Right lobe of liver (tissue), 4 donors: ENCODE measurements around the gene HIF1A.
"Not testable (repeated sequence)": the region's sequence is repeated elsewhere in the genome, so short reads cannot be mapped to it uniquely, and the experiment has no call there.

Experiments
- CTCF ChIP-seq, 4 donors: fragments of 200-600 bp in 3 of 4; fragments of 450-650 bp in 1 of 4; IDR thresholded peaks; one replicate each; pipeline versions ENCODE4 v1.5.1 to v1.8.0; 2016 to 2022; ENCODE audit warnings: antibody characterized with exemption in 4 of 4, mild to moderate bottlenecking in 2 of 4
- POLR2A ChIP-seq: fragments of 450-650 bp; IDR thresholded peaks from one replicate; pipeline ENCODE4 v1.6.1; 2017; ENCODE audit warnings: antibody characterized with exemption, mild to moderate bottlenecking
- donor health status: DM: no; HTN: no; CAD: no.
- donor health status: DM: no; HTN: no; CAD: no.
- donor health status: DM: no; HTN: yes; CAD: no.

DNA sequence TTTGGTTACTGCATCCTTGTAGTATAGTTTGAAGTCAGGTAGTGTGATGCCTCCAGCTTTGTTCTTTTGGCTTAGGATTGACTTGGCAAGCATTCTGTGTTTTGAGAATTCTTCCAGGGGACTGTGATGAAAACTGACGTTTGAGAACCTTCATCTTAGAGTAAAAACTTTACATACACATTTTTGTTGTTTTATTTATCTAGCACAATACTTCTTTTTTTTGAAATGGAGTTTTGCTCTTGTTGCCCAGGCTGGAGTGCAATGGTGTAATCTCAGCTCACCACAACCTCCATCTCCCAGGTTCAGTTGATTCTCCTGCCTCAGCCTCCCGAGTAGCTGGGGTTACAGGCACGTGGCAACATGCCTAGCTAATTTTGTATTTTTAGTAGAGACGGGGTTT is 13.4 kb downstream of the HIF1A start:
- not testable (repeated sequence) for TF ChIP-seq CTCF (IDR thresholded peaks at IDR 0.05); POLR2A
